ENCODE data around the gene SH3D19.

DNA sequence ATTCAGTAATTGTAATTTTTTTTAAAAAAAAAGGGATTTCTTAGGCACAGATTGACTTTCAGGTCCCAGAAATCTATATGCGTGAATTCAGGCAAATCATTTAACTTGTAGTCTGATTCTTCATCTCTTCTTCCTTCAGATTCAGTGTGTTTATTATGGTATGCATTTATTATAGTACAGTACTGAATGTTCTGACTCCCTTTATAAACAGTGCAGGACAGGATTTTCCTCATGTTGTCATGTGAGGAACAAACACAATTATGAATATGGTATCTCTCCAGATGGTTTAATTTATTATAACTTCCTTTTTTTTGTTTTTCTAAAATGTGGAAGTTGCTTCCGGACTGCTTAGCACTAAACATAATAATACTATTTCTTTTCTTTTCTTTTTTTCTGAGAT lies 171.8 kb downstream of the SH3D19 start:
- TF ChIP-seq CTCF (IDR thresholded peaks at IDR 0.05) = no peak
- TF ChIP-seq POLR2A (IDR thresholded peaks at IDR 0.05) = no peak

All from testis (tissue), 2 donors.